ENCODE measurements around the gene SH3RF3. TPM values are rescaled to one million over a fixed set of nuclear protein-coding genes. Genes with fewer than 3 reads are reported as not detected.
A peak's percentile ranks its signal among the peaks of the same experiment; 100 is the strongest.

Gene SH3RF3
- total RNA-seq, 2 donors from 2014 or later: 1.3 to 5.6 TPM

- no peaks in the 10 kb centered on the region for H3K4me1 ChIP-seq
- intact Hi-C loops (cut with DNase I): no loop called here
- WGBS, 2 donors: 84 to 86% methylated on average over 7 of the region's 7 CpGs
- no peaks in the 10 kb centered on the region for H3K27me3 ChIP-seq
- no peak for ATAC-seq
- no peak overlapping the region for H3K4me3 ChIP-seq
- no peak for TF ChIP-seq POLR2A (IDR thresholded peaks at IDR 0.05)
- TF ChIP-seq, protein P1, sequence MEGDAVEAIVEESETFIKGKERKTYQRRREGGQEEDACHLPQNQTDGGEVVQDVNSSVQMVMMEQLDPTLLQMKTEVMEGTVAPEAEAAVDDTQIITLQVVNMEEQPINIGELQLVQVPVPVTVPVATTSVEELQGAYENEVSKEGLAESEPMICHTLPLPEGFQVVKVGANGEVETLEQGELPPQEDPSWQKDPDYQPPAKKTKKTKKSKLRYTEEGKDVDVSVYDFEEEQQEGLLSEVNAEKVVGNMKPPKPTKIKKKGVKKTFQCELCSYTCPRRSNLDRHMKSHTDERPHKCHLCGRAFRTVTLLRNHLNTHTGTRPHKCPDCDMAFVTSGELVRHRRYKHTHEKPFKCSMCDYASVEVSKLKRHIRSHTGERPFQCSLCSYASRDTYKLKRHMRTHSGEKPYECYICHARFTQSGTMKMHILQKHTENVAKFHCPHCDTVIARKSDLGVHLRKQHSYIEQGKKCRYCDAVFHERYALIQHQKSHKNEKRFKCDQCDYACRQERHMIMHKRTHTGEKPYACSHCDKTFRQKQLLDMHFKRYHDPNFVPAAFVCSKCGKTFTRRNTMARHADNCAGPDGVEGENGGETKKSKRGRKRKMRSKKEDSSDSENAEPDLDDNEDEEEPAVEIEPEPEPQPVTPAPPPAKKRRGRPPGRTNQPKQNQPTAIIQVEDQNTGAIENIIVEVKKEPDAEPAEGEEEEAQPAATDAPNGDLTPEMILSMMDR (IDR thresholded peaks at IDR 0.05): no peak
- no peak overlapping the region for H3K27ac ChIP-seq
- no peaks in the 10 kb centered on the region for H3K9me3 ChIP-seq
- no peak for DNase-seq
- H3K36me3 ChIP-seq (replicated peaks in 1 of 2; ENCODE audit: insufficient read depth in 1 of 2, low read depth in 2 of 2): no peaks in the 10 kb centered on the region
Measured at GRCh38 chr2:109253217-109253616, 124.2 kb downstream of the SH3RF3 start.

DNA sequence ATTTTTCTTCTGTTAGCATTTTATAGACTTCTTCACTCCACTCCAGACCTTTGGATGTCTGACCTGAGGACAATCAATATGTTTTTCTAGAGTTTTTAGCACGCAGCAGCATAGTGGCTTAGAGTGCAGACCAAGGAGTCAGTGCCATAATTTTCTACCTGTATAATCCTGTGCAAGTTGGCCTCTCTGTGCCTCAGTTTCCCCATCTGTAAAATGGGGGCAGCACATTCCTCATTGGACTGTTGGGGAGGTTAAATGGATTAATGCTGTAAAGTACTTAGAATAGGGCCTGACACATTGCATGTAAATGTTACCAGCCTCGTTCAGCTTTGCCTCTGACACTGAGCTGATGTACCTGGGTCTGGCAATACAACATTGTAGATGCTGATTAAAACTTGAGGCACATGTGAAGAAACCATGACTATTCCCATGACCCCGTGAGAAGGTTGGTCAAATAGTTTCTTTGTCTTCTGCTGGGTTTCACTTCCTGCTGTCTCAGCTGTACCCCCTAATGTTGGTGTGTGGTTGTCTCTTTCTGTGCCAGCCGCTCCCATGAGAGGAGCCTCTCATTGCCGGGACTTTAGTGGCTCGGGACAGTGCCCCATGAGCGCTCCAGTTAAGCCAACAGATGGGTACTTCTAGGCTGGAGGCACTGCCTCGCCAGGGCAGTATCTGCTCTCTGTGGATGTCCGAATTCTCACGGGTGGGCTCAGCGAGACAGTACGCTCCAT, 125.3 kb downstream of the SH3RF3 start:
- DNase-seq (no peak), ATAC-seq (no peak)
- intact Hi-C loops (cut with DNase I): no loop called here
- no peaks in the 10 kb centered on the region for H3K27me3 ChIP-seq
- H3K9me3 ChIP-seq: no peaks in the 10 kb centered on the region
- WGBS, 2 donors: 80 to 88% methylated on average over 6 to 12 of the region's 12 CpGs
- H3K4me3 ChIP-seq: no peak overlapping the region
- H3K27ac ChIP-seq: no peak overlapping the region
- TF ChIP-seq POLR2A (IDR thresholded peaks at IDR 0.05): no peak
- TF ChIP-seq, protein P1 (IDR thresholded peaks at IDR 0.05): no peak
- H3K36me3 ChIP-seq (replicated peaks in 1 of 2; ENCODE audit: insufficient read depth in 1 of 2, low read depth in 2 of 2): no peaks in the 10 kb centered on the region
- no peaks in the 10 kb centered on the region for H3K4me1 ChIP-seq

DNA sequence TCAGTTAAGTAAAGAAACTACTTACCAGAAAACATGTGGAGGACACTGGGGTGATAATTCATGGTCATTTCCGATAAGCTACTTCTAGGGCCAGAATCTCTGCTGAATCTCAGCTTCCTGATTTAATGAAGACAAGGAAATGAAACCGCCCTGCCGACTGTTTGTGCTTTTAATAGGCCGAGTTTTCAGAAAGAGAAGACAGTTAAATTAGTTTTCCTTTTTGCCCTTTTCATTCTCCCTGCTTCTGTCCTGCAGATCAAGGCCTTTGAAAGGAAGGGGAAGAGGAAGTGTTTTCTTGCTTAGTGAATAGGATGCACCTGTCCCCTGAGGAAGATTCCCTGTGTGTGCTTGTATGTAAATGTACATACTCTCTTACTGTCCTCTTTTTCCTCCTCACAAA, 126.6 kb downstream of the SH3RF3 start:
- Histone ChIP-seq H3K4me3 (no peak overlapping the region), H3K27ac (peak overlapping the region in 2 of 4 donors; percentile 3 to 14), H3K27me3 (no peaks in the 10 kb centered on the region), H3K36me3 (replicated peaks in 1 of 2; ENCODE audit: insufficient read depth in 1 of 2, low read depth in 2 of 2) (no peaks in the 10 kb centered on the region), H3K4me1 (peaks cover 4% of the 10 kb centered on the region), H3K9me3 (no peaks in the 10 kb centered on the region)
- intact Hi-C loops (cut with DNase I): no loop called here
- ATAC-seq (no peak), DNase-seq (no peak)
- TF ChIP-seq, protein P1 (IDR thresholded peaks at IDR 0.05): no peak
- no peak for TF ChIP-seq POLR2A (IDR thresholded peaks at IDR 0.05)
- WGBS, 2 donors: 66 to 77% methylated on average over 4 of the region's 4 CpGs

GRCh38 chr2:109256111-109256510, 127.1 kb downstream of the SH3RF3 start:
- H3K27me3 ChIP-seq: no peaks in the 10 kb centered on the region
- H3K27ac ChIP-seq: peak overlapping the region in 2 of 4 donors; percentile 3 to 14
- WGBS, 2 donors: 87 to 89% methylated on average over 11 to 12 of the region's 12 CpGs
- H3K36me3 ChIP-seq (replicated peaks in 1 of 2; ENCODE audit: insufficient read depth in 1 of 2, low read depth in 2 of 2): no peaks in the 10 kb centered on the region
- DNase-seq (no peak), ATAC-seq (no peak)
- no peak overlapping the region for H3K4me3 ChIP-seq
- peaks cover 9% of the 10 kb centered on the region for H3K4me1 ChIP-seq
- no peak for TF ChIP-seq POLR2A (IDR thresholded peaks at IDR 0.05)
- TF ChIP-seq, protein P1 (IDR thresholded peaks at IDR 0.05): no peak
- intact Hi-C loops (cut with DNase I): no loop called here
- no peaks in the 10 kb centered on the region for H3K9me3 ChIP-seq

DNA sequence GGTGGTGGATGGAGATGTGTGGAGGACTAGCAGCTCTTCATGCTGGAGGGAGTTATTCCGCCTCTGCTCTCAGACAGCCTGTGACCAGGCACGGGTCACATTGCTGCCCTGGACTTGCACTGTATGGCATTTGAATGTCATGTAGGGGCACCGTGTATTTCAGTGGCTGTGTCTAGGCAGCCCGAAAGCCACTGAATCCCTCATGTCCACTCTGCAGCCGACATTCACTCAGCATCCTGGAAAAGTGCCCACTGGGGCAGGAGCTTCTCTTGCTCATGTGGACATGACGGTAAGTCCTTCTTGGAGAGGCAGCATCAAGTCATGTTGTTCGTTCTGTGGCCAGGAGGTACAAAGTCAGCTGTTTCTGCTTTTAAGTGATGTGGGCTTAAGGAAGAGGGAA, 127.9 kb downstream of the SH3RF3 start:
- intact Hi-C loops (cut with DNase I): no loop called here
- Histone ChIP-seq H3K36me3 (replicated peaks in 1 of 2; ENCODE audit: insufficient read depth in 1 of 2, low read depth in 2 of 2) (no peaks in the 10 kb centered on the region), H3K4me1 (peaks cover 17% of the 10 kb centered on the region), H3K4me3 (no peak overlapping the region), H3K27ac (no peak overlapping the region), H3K27me3 (no peaks in the 10 kb centered on the region), H3K9me3 (no peaks in the 10 kb centered on the region)
- DNase-seq (peak in 1 of 4 donors; percentile 40), ATAC-seq (no peak)
- TF ChIP-seq, protein P1 (IDR thresholded peaks at IDR 0.05): no peak
- TF ChIP-seq POLR2A (IDR thresholded peaks at IDR 0.05): no peak
- WGBS, 2 donors: 70 to 72% methylated on average over 7 of the region's 7 CpGs
